Sigmoid colon (tissue), 7 donors: ENCODE results near the gene HK1. TPM values are rescaled to one million over a fixed set of nuclear protein-coding genes. Genes with fewer than 3 reads are reported as not detected.
A peak's percentile ranks its signal among the peaks of the same experiment; 100 is the strongest.

Source experiments
- DNase-seq: peaks from one replicate; pipeline ENCODE4 v3.0.0-alpha.2; 2019
- H3K27ac ChIP-seq, 4 donors: fragments of 200-600 bp; sonication (generic); one replicate each; pipeline ENCODE4 v1.5.1; 2016 to 2019; ENCODE audit warnings: mild to moderate bottlenecking in 1 of 4
- H3K27me3 ChIP-seq, 3 donors: fragments of 200-600 bp; sonication (generic); one replicate each; pipeline ENCODE4 v1.5.1; 2019; ENCODE audit warnings: mild to moderate bottlenecking in 1 of 3
- H3K36me3 ChIP-seq, 4 donors: fragments of 200-600 bp; sonication (generic); one replicate each; pipeline ENCODE4 v1.5.1; 2016 to 2019
- H3K4me1 ChIP-seq, 4 donors: fragments of 200-600 bp; sonication (generic); one replicate each; pipeline ENCODE4 v1.5.1; 2017 to 2019
- H3K4me3 ChIP-seq, 4 donors: fragments of 200-600 bp; sonication (generic); one replicate each; pipeline ENCODE4 v1.5.1; 2017 to 2019; ENCODE audit warnings: mild to moderate bottlenecking in 2 of 4, moderate library complexity in 1 of 4
- H3K9me3 ChIP-seq, 4 donors: fragments of 200-600 bp in 3 of 4; sonication (generic) in 3 of 4; one replicate each; pipeline versions ENCODE4 v1.5.1 to v1.6.1; 2013 to 2019
- EP300 ChIP-seq, 4 donors: sonication (generic); formaldehyde crosslinking; IDR thresholded peaks; one replicate each; pipeline ENCODE4 v1.6.1; 2017; ENCODE audit warnings: antibody characterized with exemption in 4 of 4
- POLR2A ChIP-seq, 2 donors: fragments of 450-650 bp; IDR thresholded peaks; one replicate each; pipeline ENCODE4 v1.6.1; 2016; ENCODE audit warnings: antibody characterized with exemption in 2 of 2, mild to moderate bottlenecking in 2 of 2, moderate library complexity in 2 of 2
- POLR2AphosphoS5 ChIP-seq, 4 donors: sonication (generic); formaldehyde crosslinking; IDR thresholded peaks; one replicate each; pipeline ENCODE4 v1.6.1; 2017; ENCODE audit warnings: antibody characterized with exemption in 4 of 4
- WGBS, 2 donors: extraction: QIAGEN DNeasy Blood & Tissue Kit; methylation state at CpG; one replicate each; pipeline ENCODE4 v1.1.7; 2013; 5-methylcytosine and 5-hydroxymethylcytosine counted together
- intact Hi-C: fragments of 100-400 bp; cut with DNase I; formaldehyde crosslinking; loops from one replicate; pipeline ENCODE4 v1.15.1; 2023
- polyA plus RNA-seq, 3 donors: library from polyadenylated mRNA; stranded (reverse); fragments of 200-250 nt; gene quantifications; one replicate each; pipeline ENCODE4 v1.2.3, GENCODE V29; 2013
- total RNA-seq, 4 donors: library from RNA; depleted of rRNA; stranded (reverse); fragments of >200 nt; gene quantifications; one replicate each; pipeline ENCODE4 v1.1.0, GENCODE V29; 2016
- TF ChIP-seq, protein P1 (sequence below), 4 experiments: fragments of 450-650 bp in 3 of 4; fragments of 200-600 bp in 1 of 4; IDR thresholded peaks; one replicate each; pipeline ENCODE4 v1.5.1; 2016 to 2019; ENCODE audit warnings: antibody characterized with exemption in 4 of 4, mild to moderate bottlenecking in 3 of 4, moderate library complexity in 2 of 4
- donor health status: healthy with polysubstance abuse.
- donor health status: Bipolar disorder and iron deficiency.
- donor health status: healthy.

The HK1 gene
- total and polyA plus RNA-seq, 7 donors, result 23.4 to 74.9 (median 65.8) TPM

- DNase-seq, result peak; percentile 40
- peaks cover 0 to 16% (median 0%) of the 10 kb centered on the region in 4 donors for H3K36me3 ChIP-seq
- 21 to 62% methylated on average over 8 of the region's 8 CpGs for WGBS, 2 donors
- TF ChIP-seq POLR2AphosphoS5 (IDR thresholded peaks at IDR 0.05) (no peak), POLR2A (IDR thresholded peaks at IDR 0.05) (no peak), EP300 (IDR thresholded peaks at IDR 0.05) (no peak)
- TF ChIP-seq, protein P1, sequence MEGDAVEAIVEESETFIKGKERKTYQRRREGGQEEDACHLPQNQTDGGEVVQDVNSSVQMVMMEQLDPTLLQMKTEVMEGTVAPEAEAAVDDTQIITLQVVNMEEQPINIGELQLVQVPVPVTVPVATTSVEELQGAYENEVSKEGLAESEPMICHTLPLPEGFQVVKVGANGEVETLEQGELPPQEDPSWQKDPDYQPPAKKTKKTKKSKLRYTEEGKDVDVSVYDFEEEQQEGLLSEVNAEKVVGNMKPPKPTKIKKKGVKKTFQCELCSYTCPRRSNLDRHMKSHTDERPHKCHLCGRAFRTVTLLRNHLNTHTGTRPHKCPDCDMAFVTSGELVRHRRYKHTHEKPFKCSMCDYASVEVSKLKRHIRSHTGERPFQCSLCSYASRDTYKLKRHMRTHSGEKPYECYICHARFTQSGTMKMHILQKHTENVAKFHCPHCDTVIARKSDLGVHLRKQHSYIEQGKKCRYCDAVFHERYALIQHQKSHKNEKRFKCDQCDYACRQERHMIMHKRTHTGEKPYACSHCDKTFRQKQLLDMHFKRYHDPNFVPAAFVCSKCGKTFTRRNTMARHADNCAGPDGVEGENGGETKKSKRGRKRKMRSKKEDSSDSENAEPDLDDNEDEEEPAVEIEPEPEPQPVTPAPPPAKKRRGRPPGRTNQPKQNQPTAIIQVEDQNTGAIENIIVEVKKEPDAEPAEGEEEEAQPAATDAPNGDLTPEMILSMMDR (IDR thresholded peaks at IDR 0.05), result no peak
- H3K4me1 ChIP-seq, result peaks cover 0 to 22% (median 10%) of the 10 kb centered on the region in 4 donors
- H3K27ac ChIP-seq, result peak overlapping the region in 1 of 4 donors; percentile 97
- no peak overlapping the region for H3K4me3 ChIP-seq
- intact Hi-C loops, result no loop called here
- no peaks in the 10 kb centered on the region for H3K27me3 ChIP-seq
- no peaks in the 10 kb centered on the region for H3K9me3 ChIP-seq
These were observed 149.9 kb downstream of the HK1 start for GRCh38 chr10:69428165-69428564.

DNA sequence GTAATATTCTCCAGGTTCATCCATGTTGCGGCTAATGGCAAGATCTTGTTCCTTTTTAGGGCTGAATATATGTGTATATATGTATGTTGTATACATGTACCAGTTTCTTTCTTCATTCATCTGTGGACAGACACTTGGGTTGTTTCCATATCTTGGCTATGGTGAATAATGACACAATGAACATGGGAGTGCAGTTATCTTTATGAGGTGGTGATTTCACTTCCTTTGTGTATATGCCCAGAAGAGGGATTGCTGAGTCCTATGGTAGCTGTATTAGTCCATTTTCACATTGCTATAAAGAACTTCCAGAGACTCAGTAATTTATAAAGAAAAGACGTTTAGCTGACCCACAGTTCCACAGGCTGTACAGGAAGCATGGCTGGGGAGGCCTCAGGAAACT lies 155.9 kb downstream of the HK1 start:
- Histone ChIP-seq H3K27me3 (no peaks in the 10 kb centered on the region), H3K27ac (no peak overlapping the region), H3K36me3 (peaks cover 0 to 6% (median 0%) of the 10 kb centered on the region in 4 donors), H3K4me1 (peaks cover 0 to 10% (median 7%) of the 10 kb centered on the region in 4 donors), H3K4me3 (no peak overlapping the region), H3K9me3 (no peaks in the 10 kb centered on the region)
- intact Hi-C loops, result no loop called here
- TF ChIP-seq POLR2A (IDR thresholded peaks at IDR 0.05) (no peak), EP300 (IDR thresholded peaks at IDR 0.05) (no peak), POLR2AphosphoS5 (IDR thresholded peaks at IDR 0.05) (no peak)
- TF ChIP-seq, protein P1 (IDR thresholded peaks at IDR 0.05), result no peak
- 54 to 70% methylated on average over 2 of the region's 2 CpGs for WGBS, 2 donors
- no peak for DNase-seq

DNA sequence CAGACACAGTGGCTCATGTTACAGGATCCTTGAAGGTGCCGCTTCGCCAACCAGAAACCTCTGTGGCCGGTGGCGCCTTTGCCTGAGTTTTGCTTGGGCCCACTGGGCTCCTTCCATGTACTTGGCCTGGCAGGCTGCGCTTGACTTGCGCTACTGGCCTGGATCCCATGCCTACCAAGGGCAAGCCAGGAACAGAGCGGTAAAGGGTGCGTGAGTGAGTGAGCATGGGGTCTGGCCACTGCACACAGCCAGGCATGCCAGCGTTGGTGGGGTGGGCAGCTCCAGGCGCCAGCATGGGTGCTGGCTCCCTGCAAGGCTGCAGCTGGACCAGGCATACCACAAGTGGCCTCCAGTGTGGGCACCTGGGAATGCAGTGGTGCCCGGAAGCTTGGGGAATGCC lies 156.6 kb downstream of the HK1 start:
- no peak for TF ChIP-seq POLR2A (IDR thresholded peaks at IDR 0.05)
- no peak for TF ChIP-seq EP300 (IDR thresholded peaks at IDR 0.05)
- no peak for TF ChIP-seq POLR2AphosphoS5 (IDR thresholded peaks at IDR 0.05)
- TF ChIP-seq, protein P1 (IDR thresholded peaks at IDR 0.05), result no peak
- WGBS, 2 donors, result 98% methylated on average over 11 of the region's 11 CpGs
- Histone ChIP-seq H3K4me3 (no peak overlapping the region), H3K4me1 (peaks cover 0 to 16% (median 14%) of the 10 kb centered on the region in 4 donors), H3K27ac (no peak overlapping the region), H3K27me3 (no peaks in the 10 kb centered on the region), H3K36me3 (peaks cover 0 to 5% (median 0%) of the 10 kb centered on the region in 4 donors), H3K9me3 (no peaks in the 10 kb centered on the region)
- peak; percentile 43 for DNase-seq
- intact Hi-C loops, result no loop called here

DNA sequence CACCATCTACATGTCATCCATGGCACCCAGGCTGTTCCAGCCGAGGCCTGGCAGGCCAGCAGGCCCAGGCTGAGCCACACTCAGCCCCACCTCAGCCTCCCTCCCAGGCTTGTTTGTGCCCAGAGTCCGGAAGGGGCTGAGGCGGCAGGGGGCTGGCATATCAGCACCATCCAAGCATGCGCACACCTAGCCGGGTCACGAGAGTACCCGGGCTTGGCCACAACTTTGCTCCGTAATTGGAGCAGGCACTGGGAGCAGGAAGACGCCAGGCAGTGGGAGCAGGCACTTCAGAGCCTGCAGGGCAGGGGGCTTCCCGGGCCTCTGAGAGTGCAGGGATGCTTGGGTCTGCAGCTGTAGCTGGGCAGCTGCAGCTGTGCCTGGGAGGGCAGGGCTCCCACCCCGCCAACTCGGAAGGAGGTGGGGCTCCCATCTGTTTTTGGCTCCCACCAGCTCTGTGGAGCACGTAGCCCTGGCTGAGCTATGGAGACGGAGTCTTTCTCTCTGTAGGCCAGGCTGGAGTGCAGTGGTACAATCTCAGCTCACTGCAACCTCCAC lies 157.7 kb downstream of the HK1 start:
- H3K36me3 ChIP-seq, result peaks cover 0 to 5% (median 0%) of the 10 kb centered on the region in 4 donors
- H3K27ac ChIP-seq, result no peak overlapping the region
- TF ChIP-seq POLR2A (IDR thresholded peaks at IDR 0.05) (no peak), POLR2AphosphoS5 (IDR thresholded peaks at IDR 0.05) (no peak), EP300 (IDR thresholded peaks at IDR 0.05) (no peak)
- TF ChIP-seq, protein P1 (IDR thresholded peaks at IDR 0.05), result no peak
- H3K4me3 ChIP-seq, result no peak overlapping the region
- DNase-seq, result peak; percentile 48
- intact Hi-C loops, result no loop called here
- no peaks in the 10 kb centered on the region for H3K9me3 ChIP-seq
- 91 to 95% methylated on average over 14 of the region's 14 CpGs for WGBS, 2 donors
- peaks cover 0 to 19% (median 17%) of the 10 kb centered on the region in 4 donors for H3K4me1 ChIP-seq
- no peaks in the 10 kb centered on the region for H3K27me3 ChIP-seq
